Keratinocyte (primary cell): ENCODE data around the gene STXBP2. TPM values are rescaled to one million over a fixed set of nuclear protein-coding genes. Genes with fewer than 3 reads are reported as not detected.

Source experiments
- DNase-seq: peaks from one replicate; pipeline ENCODE4 v3.0.0-alpha.2; 2011; ENCODE audit warnings: low read depth, missing footprints, low spot score
- FAIRE-seq: peaks from 2 replicates; lab custom pipeline; 2011; peaks lifted over from hg19 to GRCh38; lab: Jason Lieb, UNC
- H2AFZ ChIP-seq: 2 replicates; pipeline ENCODE4 v1.6.0; 2012; ENCODE audit warnings: low read length, control low read depth, inconsistent platforms; ENCODE audit not compliant: control insufficient read depth
- H3K27ac ChIP-seq: 2 replicates; pipeline ENCODE4 v1.5.1; 2011; ENCODE audit warnings: low read length; ENCODE audit not compliant: control insufficient read depth, insufficient read depth
- H3K27me3 ChIP-seq: 3 replicates; pipeline ENCODE4 v1.6.0; 2011; ENCODE audit warnings: low read length; ENCODE audit not compliant: control insufficient read depth, insufficient read depth; ENCODE audit errors: extremely low read depth
- H3K36me3 ChIP-seq, 2 experiments: 2 replicates in 1 of 2; 3 replicates in 1 of 2; pipeline ENCODE4 v1.5.1; 2011; ENCODE audit warnings: low read length in 2 of 2, mild to moderate bottlenecking in 1 of 2; ENCODE audit not compliant: control insufficient read depth in 2 of 2, insufficient read depth in 2 of 2; ENCODE audit errors: extremely low read depth in 1 of 2
- H3K4me1 ChIP-seq: 3 replicates; pipeline ENCODE4 v1.5.1; 2011; ENCODE audit warnings: low read length; ENCODE audit not compliant: control insufficient read depth, insufficient read depth; ENCODE audit errors: extremely low read depth
- H3K4me2 ChIP-seq: 3 replicates; pipeline ENCODE4 v1.6.0; 2011; ENCODE audit warnings: low read depth, low read length; ENCODE audit not compliant: control insufficient read depth, insufficient read depth; ENCODE audit errors: extremely low read depth
- H3K4me3 ChIP-seq, 3 experiments: fragments of 200-600 bp in 1 of 3; sonication (generic) in 1 of 3; 2 replicates in 2 of 3; 3 replicates in 1 of 3; pipeline ENCODE4 v1.5.1; 2011 to 2016; ENCODE audit warnings: low read length in 3 of 3, mild to moderate bottlenecking in 3 of 3, control low read depth in 2 of 3, inconsistent platforms in 1 of 3, low read depth in 1 of 3, mixed read lengths in 1 of 3, mixed run types in 1 of 3, moderate library complexity in 1 of 3; ENCODE audit not compliant: control insufficient read depth in 2 of 3, insufficient read depth in 2 of 3; ENCODE audit errors: extremely low read depth in 1 of 3
- H3K79me2 ChIP-seq: 2 replicates; pipeline ENCODE4 v1.6.0; 2012; ENCODE audit warnings: low read length; ENCODE audit not compliant: control insufficient read depth, insufficient read depth
- H3K9ac ChIP-seq: 3 replicates; pipeline ENCODE4 v1.6.0; 2011; ENCODE audit warnings: low read length; ENCODE audit not compliant: control insufficient read depth, insufficient read depth; ENCODE audit errors: extremely low read depth
- H3K9me1 ChIP-seq: 3 replicates; pipeline ENCODE4 v1.6.0; 2011; ENCODE audit warnings: low read length; ENCODE audit not compliant: control insufficient read depth, insufficient read depth; ENCODE audit errors: extremely low read depth
- H3K9me3 ChIP-seq: 2 replicates; pipeline ENCODE4 v1.5.1; 2012; ENCODE audit warnings: low read depth, low read length; ENCODE audit not compliant: control insufficient read depth
- H4K20me1 ChIP-seq: 3 replicates; pipeline ENCODE4 v1.6.0; 2011; ENCODE audit warnings: low read length; ENCODE audit not compliant: control insufficient read depth, insufficient read depth; ENCODE audit errors: extremely low read depth
- CTCF ChIP-seq, 3 experiments: IDR thresholded peaks in 1 of 3; conservative IDR thresholded peaks in 1 of 3; optimal IDR thresholded peaks in 1 of 3; 2 replicates in 2 of 3; 3 replicates in 1 of 3; pipeline versions ENCODE3 to v1.5.1; 2011; ENCODE audit warnings: low read length in 3 of 3, mild to moderate bottlenecking in 3 of 3, moderate library complexity in 2 of 3, control low read depth in 1 of 3, inconsistent platforms in 1 of 3; ENCODE audit not compliant: insufficient read depth in 2 of 3; ENCODE audit errors: extremely low read depth in 1 of 3
- EZH2 ChIP-seq: IDR thresholded peaks from one replicate; pipeline ENCODE4 v1.6.1; 2012; ENCODE audit warnings: inconsistent platforms, mild to moderate bottlenecking, low read length, moderate library complexity
- dilution Hi-C: fragments of 300-500 bp; cut with MboI; formaldehyde crosslinking; loops from one replicate; pipeline ENCODE4 v1.7.0; 2020; ENCODE audit warnings: low sequenced_read_pairs; ENCODE audit not compliant: extremely low pct_ligation_motif_present
- polyA plus RNA-seq, 5 experiments: library from polyadenylated mRNA; depleted of rRNA in 3 of 5; stranded (reverse) in 3 of 5; stranded (forward) in 1 of 5; unstranded in 1 of 5; fragments of >200 nt; gene quantifications; 1 replicate in 1 of 5; 2 replicates in 3 of 5; 3 replicates in 1 of 5; pipeline versions ENCODE4 v1.2.1 to v1.2.3, GENCODE V29; 2011 to 2012; ENCODE audit warnings: missing spikeins in 2 of 5, low read depth in 1 of 5, low replicate concordance in 1 of 5

STXBP2 gene
- polyA plus RNA-seq, 1 donor (not counting 4 experiments of a cell fraction or from before 2014, with no cell fraction given) = 58.8 TPM

GRCh38 chr19:7654401-7654800, 17.5 kb downstream of the STXBP2 start:
- TF ChIP-seq CTCF (optimal IDR thresholded peaks at IDR 0.05 in 1 of 3, IDR thresholded peaks at IDR 0.05 in 1 of 3, conservative IDR thresholded peaks at IDR 0.05 in 1 of 3; ENCODE audit: extremely low read depth in 1 of 3, insufficient read depth in 2 of 3, low read length in 3 of 3) (no peak), EZH2 (no peak)
- FAIRE-seq (no peak), DNase-seq (peak; percentile 19)
- Histone ChIP-seq H3K9ac (no peak overlapping the region), H3K27ac (no peak overlapping the region), H3K27me3 (no peaks in the 10 kb centered on the region), H3K79me2 (no peaks in the 10 kb centered on the region), H3K9me3 (no peaks in the 10 kb centered on the region), H3K4me2 (no peak overlapping the region), H2AFZ (no peak overlapping the region), H4K20me1 (no peaks in the 10 kb centered on the region), H3K4me3 (no peak overlapping the region), H3K36me3 (no peaks in the 10 kb centered on the region), H3K4me1 (peaks cover 4% of the 10 kb centered on the region), H3K9me1 (peaks cover 2% of the 10 kb centered on the region)
- dilution Hi-C loops = no loop called here

GRCh38 chr19:7655581-7655980, 18.7 kb downstream of the STXBP2 start:
- DNase-seq = no peak
- peaks cover 2% of the 10 kb centered on the region for H3K9me1 ChIP-seq
- peaks cover 4% of the 10 kb centered on the region for H3K4me1 ChIP-seq
- H3K9ac ChIP-seq = no peak overlapping the region
- no peaks in the 10 kb centered on the region for H3K9me3 ChIP-seq
- TF ChIP-seq CTCF (optimal IDR thresholded peaks at IDR 0.05 in 1 of 3, IDR thresholded peaks at IDR 0.05 in 1 of 3, conservative IDR thresholded peaks at IDR 0.05 in 1 of 3; ENCODE audit: extremely low read depth in 1 of 3, insufficient read depth in 2 of 3, low read length in 3 of 3) = no peak
- no peak for TF ChIP-seq EZH2
- no peaks in the 10 kb centered on the region for H3K79me2 ChIP-seq
- H3K27ac ChIP-seq = no peak overlapping the region
- no peaks in the 10 kb centered on the region for H3K27me3 ChIP-seq
- H4K20me1 ChIP-seq = no peaks in the 10 kb centered on the region
- H3K4me3 ChIP-seq = no peak overlapping the region
- dilution Hi-C loops = no loop called here
- no peak overlapping the region for H3K4me2 ChIP-seq
- no peak for FAIRE-seq
- no peaks in the 10 kb centered on the region for H3K36me3 ChIP-seq
- no peak overlapping the region for H2AFZ ChIP-seq
